PC-3 (cell line): ENCODE measurements around the gene STOX2. TPM values are rescaled to one million over a fixed set of nuclear protein-coding genes. Genes with fewer than 3 reads are reported as not detected.

Source experiments
- ATAC-seq: fragments of 200-7000 bp; cut with Tn5 transposase; 2 replicates; pipeline ENCODE4 v1.9.1; 2020; ENCODE audit warnings: mild to moderate bottlenecking, moderate library complexity
- BruUV-seq: library from RNA; stranded (reverse); fragments of 400-500 nt; replicated peaks from 2 replicates; lab custom pipeline; 2021; lab: Mats Ljungman, UMichigan
- CTCF ChIA-PET: fragments of 300-600 bp; sonication (Branson Sonifier 250); formaldehyde crosslinking; loops from one replicate; lab custom pipeline; 2022; ENCODE audit warnings: antibody characterized with exemption; lab: Charles Lee
- POLR2A ChIA-PET: fragments of 300-600 bp; sonication (Branson Sonifier 250); formaldehyde crosslinking; loops from one replicate; lab custom pipeline; 2022; ENCODE audit warnings: antibody characterized with exemption; ENCODE audit not compliant: unreplicated experiment; lab: Charles Lee
- DNase-seq: peaks from one replicate; pipeline ENCODE4 v3.0.0-alpha.2; 2015
- H2AFZ ChIP-seq: fragments of 300-600 bp; sonication (generic); 2 replicates; pipeline ENCODE4 v1.6.0; 2016; ENCODE audit warnings: antibody characterized with exemption, low read length
- H3F3A ChIP-seq: fragments of 300-600 bp; sonication (generic); one replicate; pipeline ENCODE4 v1.6.0; 2017; ENCODE audit warnings: antibody characterized with exemption, low read length, control low read depth, mild to moderate bottlenecking; ENCODE audit not compliant: unreplicated experiment
- H3K27ac ChIP-seq: fragments of 300-600 bp; sonication (generic); 2 replicates; pipeline ENCODE4 v1.5.1; 2016; ENCODE audit warnings: mild to moderate bottlenecking, low read length
- H3K27me3 ChIP-seq: fragments of 300-600 bp; sonication (generic); 2 replicates; pipeline ENCODE4 v1.6.1; 2016; ENCODE audit warnings: low read length, mixed read lengths
- H3K36me3 ChIP-seq: fragments of 300-600 bp; sonication (generic); 2 replicates; pipeline ENCODE4 v1.6.1; 2016; ENCODE audit warnings: low read depth, mixed run types, low read length, mixed read lengths
- H3K4me1 ChIP-seq: fragments of 300-600 bp; sonication (generic); 2 replicates; pipeline ENCODE4 v1.5.1; 2016; ENCODE audit warnings: low read length; ENCODE audit not compliant: insufficient read depth
- H3K4me2 ChIP-seq: fragments of 300-600 bp; sonication (generic); 2 replicates; pipeline ENCODE4 v1.6.0; 2016; ENCODE audit warnings: low read length
- H3K4me3 ChIP-seq: fragments of 300-600 bp; sonication (generic); 2 replicates; pipeline ENCODE4 v1.5.1; 2016; ENCODE audit warnings: mild to moderate bottlenecking, low read length, mixed read lengths
- H3K79me2 ChIP-seq: fragments of 300-600 bp; sonication (generic); 2 replicates; pipeline ENCODE4 v1.6.1; 2017; ENCODE audit warnings: low read length, mixed read lengths
- H3K9ac ChIP-seq: fragments of 300-600 bp; sonication (generic); 2 replicates; pipeline ENCODE4 v1.6.0; 2016; ENCODE audit warnings: mild to moderate bottlenecking, low read length
- H3K9me2 ChIP-seq: fragments of 300-600 bp; sonication (generic); replicated peaks from 2 replicates; pipeline ENCODE4 v1.6.1; 2016; ENCODE audit warnings: mixed run types, low read length, mixed read lengths
- H3K9me3 ChIP-seq: fragments of 300-600 bp; sonication (generic); 2 replicates; pipeline ENCODE4 v1.6.1; 2016; ENCODE audit warnings: low read length, mixed read lengths
- H4K20me1 ChIP-seq: fragments of 300-600 bp; sonication (generic); 2 replicates; pipeline ENCODE4 v1.6.1; 2016; ENCODE audit warnings: low read length, mixed read lengths
- EZH2 ChIP-seq: fragments of 300-600 bp; sonication (generic); IDR thresholded peaks from one replicate; pipeline ENCODE4 v1.6.1; 2017; ENCODE audit warnings: antibody characterized with exemption, mild to moderate bottlenecking, low read length; ENCODE audit not compliant: unreplicated experiment
- EZH2phosphoT487 ChIP-seq: fragments of 300-600 bp; sonication (generic); IDR thresholded peaks from 2 replicates; pipeline ENCODE4 v1.6.1; 2018; ENCODE audit warnings: mild to moderate bottlenecking, antibody characterized with exemption, low read length, borderline replicate concordance
- intact Hi-C: fragments of 100-400 bp; cut with micrococcal nuclease; formaldehyde crosslinking; loops from 2 replicates; pipeline ENCODE4 v1.9.0; 2023
- total RNA-seq: library from RNA; depleted of rRNA; stranded (reverse); fragments of >200 nt; gene quantifications from 2 replicates; pipeline ENCODE4 v1.2.3, GENCODE V29; 2014
- TF ChIP-seq, protein P1 (sequence below): fragments of 300-600 bp; sonication (generic); conservative IDR thresholded peaks from 2 replicates; pipeline ENCODE4 v1.5.1; 2017; ENCODE audit warnings: antibody characterized with exemption, low read depth, mild to moderate bottlenecking, low read length

Gene STOX2
- total RNA-seq, 1 experiment from 2014 or later, result 3.6 TPM

DNA sequence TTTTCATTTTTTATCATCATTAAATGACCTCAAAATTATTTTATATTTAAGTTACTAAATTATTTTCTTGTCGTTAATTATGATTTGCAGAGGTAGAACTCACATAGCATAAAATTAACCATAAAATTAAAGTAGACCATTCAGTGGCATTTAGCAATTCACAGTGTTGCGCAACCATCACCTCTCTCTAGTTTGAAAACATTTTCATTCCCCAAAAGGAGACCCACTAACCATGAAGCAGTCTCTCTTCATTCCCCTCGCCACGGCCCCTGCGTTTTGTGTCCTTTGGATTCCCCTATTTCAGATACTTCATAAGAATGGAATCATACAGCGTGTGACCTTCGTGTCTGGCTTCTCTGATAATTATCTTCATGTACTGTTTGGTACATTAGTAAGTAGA lies 157.7 kb downstream of the STOX2 start:
- H3K27me3 ChIP-seq, result peaks cover 37% of the 10 kb centered on the region; the same call in 1 of the 2 replicates
- BruUV-seq, result no TSS peak
- H2AFZ ChIP-seq, result no peak overlapping the region
- no peak overlapping the region for H3K4me3 ChIP-seq
- CTCF ChIA-PET, result no interaction called here
- H3F3A ChIP-seq, result no peaks in the 10 kb centered on the region
- ATAC-seq, result no peak
- no peak for DNase-seq
- no peaks in the 10 kb centered on the region for H3K9me3 ChIP-seq
- no peaks in the 10 kb centered on the region for H4K20me1 ChIP-seq
- POLR2A ChIA-PET, result no interaction called here
- no peaks in the 10 kb centered on the region for H3K9me2 ChIP-seq
- H3K27ac ChIP-seq, result no peak overlapping the region
- no peak overlapping the region for H3K9ac ChIP-seq
- no peak overlapping the region for H3K4me2 ChIP-seq
- TF ChIP-seq EZH2, result no peak
- TF ChIP-seq, protein P1, sequence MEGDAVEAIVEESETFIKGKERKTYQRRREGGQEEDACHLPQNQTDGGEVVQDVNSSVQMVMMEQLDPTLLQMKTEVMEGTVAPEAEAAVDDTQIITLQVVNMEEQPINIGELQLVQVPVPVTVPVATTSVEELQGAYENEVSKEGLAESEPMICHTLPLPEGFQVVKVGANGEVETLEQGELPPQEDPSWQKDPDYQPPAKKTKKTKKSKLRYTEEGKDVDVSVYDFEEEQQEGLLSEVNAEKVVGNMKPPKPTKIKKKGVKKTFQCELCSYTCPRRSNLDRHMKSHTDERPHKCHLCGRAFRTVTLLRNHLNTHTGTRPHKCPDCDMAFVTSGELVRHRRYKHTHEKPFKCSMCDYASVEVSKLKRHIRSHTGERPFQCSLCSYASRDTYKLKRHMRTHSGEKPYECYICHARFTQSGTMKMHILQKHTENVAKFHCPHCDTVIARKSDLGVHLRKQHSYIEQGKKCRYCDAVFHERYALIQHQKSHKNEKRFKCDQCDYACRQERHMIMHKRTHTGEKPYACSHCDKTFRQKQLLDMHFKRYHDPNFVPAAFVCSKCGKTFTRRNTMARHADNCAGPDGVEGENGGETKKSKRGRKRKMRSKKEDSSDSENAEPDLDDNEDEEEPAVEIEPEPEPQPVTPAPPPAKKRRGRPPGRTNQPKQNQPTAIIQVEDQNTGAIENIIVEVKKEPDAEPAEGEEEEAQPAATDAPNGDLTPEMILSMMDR, result no peak
- no peak for TF ChIP-seq EZH2phosphoT487
- no peaks in the 10 kb centered on the region for H3K4me1 ChIP-seq
- intact Hi-C loops, result no loop called here
- no peaks in the 10 kb centered on the region for H3K36me3 ChIP-seq
- no peaks in the 10 kb centered on the region for H3K79me2 ChIP-seq

DNA sequence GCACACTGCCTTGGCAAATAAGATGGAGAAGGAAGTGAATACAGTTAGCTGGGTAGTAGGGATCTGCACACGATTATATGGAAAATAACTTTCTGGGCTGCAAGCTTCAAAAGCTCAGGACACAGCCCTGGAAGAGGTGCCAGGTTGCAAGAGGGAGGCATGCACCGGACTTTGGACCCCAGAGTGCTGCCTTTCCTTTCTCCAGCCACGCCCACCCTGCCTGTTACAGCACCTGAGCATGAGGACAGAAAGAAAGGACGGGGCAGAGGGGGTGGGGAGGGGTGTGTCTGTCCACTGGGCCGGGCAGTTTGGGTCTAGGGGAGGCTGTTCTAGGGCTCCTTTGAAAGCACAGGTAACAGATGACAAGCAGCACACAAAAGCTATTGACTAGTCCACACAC lies 159.8 kb downstream of the STOX2 start:
- intact Hi-C loops, result no loop called here
- Histone ChIP-seq H3K27ac (no peak overlapping the region), H4K20me1 (no peaks in the 10 kb centered on the region), H3K36me3 (no peaks in the 10 kb centered on the region), H3K79me2 (no peaks in the 10 kb centered on the region), H3K4me3 (no peak overlapping the region), H3K9me3 (no peaks in the 10 kb centered on the region), H2AFZ (no peak overlapping the region), H3K27me3 (peaks cover 43% of the 10 kb centered on the region), H3K4me1 (no peaks in the 10 kb centered on the region), H3F3A (no peaks in the 10 kb centered on the region), H3K9ac (no peak overlapping the region), H3K9me2 (no peaks in the 10 kb centered on the region), H3K4me2 (no peak overlapping the region)
- ChIA-PET CTCF (no interaction called here), POLR2A (no interaction called here)
- ATAC-seq, result no peak
- TF ChIP-seq, protein P1, result no peak
- no peak for TF ChIP-seq EZH2
- no peak for TF ChIP-seq EZH2phosphoT487
- DNase-seq, result no peak
- no TSS peak for BruUV-seq

DNA sequence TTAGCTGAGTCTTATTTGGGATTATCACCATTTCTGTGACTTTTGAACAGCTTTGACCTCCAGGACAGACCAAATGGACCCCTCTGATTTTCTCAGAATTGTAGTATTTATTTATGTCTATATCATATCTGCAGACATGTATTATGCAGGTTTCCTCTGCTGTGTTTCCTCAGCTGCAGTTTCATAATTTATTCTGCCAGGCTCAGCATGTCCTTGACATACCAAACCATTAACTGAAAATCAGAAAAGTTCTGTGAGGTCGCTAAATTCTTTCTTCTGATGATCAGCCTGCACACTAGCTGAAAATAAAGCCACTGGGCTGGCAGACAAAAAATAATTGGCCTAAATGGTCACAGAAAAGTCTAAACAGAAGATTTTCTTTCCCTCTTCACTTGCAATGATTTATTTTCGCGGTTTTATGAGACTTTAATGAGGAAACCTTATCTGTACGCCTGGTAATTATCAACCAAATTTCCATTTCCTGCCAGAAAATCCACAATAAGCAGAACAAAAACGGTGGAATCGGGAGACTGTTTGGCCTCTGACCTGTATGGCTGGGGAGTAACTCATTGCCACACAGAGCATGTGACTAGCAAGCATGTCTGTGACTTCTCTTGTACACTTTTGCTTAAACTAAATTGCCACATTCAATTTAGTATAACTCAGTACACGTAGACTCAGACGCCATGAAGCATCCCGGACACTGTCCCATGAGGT lies 161.6 kb downstream of the STOX2 start:
- POLR2A ChIA-PET, result no interaction called here
- H3K36me3 ChIP-seq, result no peaks in the 10 kb centered on the region
- no peaks in the 10 kb centered on the region for H3K79me2 ChIP-seq
- H2AFZ ChIP-seq, result no peak overlapping the region
- no peak overlapping the region for H3K4me3 ChIP-seq
- ATAC-seq (no peak), DNase-seq (no peak)
- CTCF ChIA-PET, result no interaction called here
- H3K27me3 ChIP-seq, result peaks cover 51% of the 10 kb centered on the region
- no peaks in the 10 kb centered on the region for H3K9me2 ChIP-seq
- no peaks in the 10 kb centered on the region for H3K9me3 ChIP-seq
- no peaks in the 10 kb centered on the region for H4K20me1 ChIP-seq
- H3K9ac ChIP-seq, result no peak overlapping the region
- H3F3A ChIP-seq, result no peaks in the 10 kb centered on the region
- no peak for TF ChIP-seq EZH2phosphoT487
- no peak for TF ChIP-seq EZH2
- TF ChIP-seq, protein P1, result no peak
- H3K4me2 ChIP-seq, result no peak overlapping the region
- H3K27ac ChIP-seq, result no peak overlapping the region
- H3K4me1 ChIP-seq, result no peaks in the 10 kb centered on the region
- no TSS peak for BruUV-seq
- intact Hi-C loops, result no loop called here
